GM12875 (cell line): ENCODE results near the gene TMCO2.

Source experiments
- H3K4me3 ChIP-seq: one replicate; pipeline ENCODE4 v1.5.1; 2011; ENCODE audit warnings: low read depth, low read length, control low read depth
- TF ChIP-seq, protein P1 (sequence below): IDR thresholded peaks from 2 replicates; pipeline ENCODE4 v1.5.1; 2011; ENCODE audit warnings: low read depth, mild to moderate bottlenecking, control low read depth, inconsistent platforms, low read length, moderate library complexity, borderline replicate concordance; ENCODE audit not compliant: insufficient read depth

The TMCO2 gene

DNA sequence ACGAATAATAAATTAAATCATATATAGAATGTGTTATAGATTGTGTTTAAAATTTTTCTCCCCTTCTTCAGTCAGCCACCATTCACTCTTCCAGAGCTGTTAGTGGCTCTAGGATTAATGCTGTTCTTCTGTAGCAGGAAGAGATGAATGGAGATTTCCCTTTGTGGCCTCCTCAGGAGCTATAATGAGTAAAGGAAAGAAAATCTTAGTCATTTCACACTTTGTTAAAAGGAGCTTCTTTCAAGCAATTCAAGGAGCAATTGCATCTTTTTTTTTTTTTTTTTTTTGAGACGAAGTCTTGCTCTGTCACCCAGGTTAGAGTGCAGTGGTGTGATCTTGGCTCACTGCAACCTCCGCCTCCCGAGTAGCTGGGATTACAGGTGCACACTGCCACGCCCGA, 23.7 kb upstream of the TMCO2 start:
- TF ChIP-seq, protein P1, sequence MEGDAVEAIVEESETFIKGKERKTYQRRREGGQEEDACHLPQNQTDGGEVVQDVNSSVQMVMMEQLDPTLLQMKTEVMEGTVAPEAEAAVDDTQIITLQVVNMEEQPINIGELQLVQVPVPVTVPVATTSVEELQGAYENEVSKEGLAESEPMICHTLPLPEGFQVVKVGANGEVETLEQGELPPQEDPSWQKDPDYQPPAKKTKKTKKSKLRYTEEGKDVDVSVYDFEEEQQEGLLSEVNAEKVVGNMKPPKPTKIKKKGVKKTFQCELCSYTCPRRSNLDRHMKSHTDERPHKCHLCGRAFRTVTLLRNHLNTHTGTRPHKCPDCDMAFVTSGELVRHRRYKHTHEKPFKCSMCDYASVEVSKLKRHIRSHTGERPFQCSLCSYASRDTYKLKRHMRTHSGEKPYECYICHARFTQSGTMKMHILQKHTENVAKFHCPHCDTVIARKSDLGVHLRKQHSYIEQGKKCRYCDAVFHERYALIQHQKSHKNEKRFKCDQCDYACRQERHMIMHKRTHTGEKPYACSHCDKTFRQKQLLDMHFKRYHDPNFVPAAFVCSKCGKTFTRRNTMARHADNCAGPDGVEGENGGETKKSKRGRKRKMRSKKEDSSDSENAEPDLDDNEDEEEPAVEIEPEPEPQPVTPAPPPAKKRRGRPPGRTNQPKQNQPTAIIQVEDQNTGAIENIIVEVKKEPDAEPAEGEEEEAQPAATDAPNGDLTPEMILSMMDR, result no peak
- no peak overlapping the region for H3K4me3 ChIP-seq

DNA sequence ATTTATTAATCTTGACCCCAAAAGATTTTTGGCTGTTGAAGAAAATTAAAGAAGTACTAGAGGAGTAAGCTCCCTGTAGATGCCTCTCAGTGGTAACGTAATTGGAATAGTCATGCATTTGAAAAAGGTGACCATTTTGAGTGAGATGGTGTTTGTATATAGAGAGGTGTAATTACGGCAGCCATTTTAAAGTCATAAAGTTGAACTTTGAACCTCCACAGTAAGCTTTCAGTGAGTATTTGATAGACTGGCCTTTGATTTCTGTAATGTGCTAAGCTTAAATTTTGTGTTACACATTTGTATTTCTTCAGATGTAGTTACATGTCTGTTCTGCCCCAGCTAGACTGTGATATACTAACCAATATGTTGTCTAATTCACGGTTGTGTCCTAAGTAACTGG, 21.5 kb upstream of the TMCO2 start:
- TF ChIP-seq, protein P1, result no peak
- H3K4me3 ChIP-seq, result no peak overlapping the region

DNA sequence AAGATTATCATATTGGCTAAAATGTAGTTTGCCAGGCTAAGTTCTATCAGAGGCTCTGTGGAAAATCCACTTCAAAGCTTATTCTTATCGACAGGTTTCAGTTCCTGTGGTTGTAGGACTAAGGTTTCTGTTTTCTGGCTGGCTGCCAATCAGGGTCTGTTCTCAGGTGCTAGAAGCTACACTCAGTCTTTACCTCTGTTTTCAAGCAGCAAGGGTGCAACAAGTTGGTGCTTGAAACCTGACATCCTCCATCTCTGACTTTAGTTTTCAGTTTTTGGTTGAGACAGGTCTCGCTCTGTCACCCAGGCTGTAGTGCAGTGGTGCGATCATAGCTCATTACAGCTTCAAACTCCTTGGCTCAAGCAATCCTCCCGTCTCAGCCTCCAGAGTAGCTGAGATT, 15.3 kb upstream of the TMCO2 start:
- TF ChIP-seq, protein P1, result no peak

DNA sequence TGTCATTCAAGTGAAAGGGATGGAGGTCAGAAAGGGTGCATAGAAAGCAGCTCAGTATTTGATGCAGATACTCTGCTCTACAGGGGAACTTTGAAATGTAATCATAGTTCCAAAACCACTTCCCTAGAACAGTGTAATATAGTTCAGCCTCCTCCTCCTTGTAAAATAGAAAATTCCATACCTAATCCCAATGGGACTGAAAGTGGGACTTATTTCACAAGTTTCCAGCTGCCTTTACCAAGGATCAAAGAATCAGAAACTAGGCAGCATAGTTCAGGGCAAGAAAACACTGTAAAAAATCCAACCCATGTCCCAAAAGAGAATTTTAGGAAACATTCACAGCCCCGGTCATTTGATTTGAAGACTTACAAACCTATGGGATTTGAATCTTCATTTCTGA, 8.1 kb upstream of the TMCO2 start:
- TF ChIP-seq, protein P1, result no peak
- no peak overlapping the region for H3K4me3 ChIP-seq

More for the DNA sequence above, 15.3 kb upstream of the TMCO2 start:
- H3K4me3 ChIP-seq, result no peak overlapping the region

DNA sequence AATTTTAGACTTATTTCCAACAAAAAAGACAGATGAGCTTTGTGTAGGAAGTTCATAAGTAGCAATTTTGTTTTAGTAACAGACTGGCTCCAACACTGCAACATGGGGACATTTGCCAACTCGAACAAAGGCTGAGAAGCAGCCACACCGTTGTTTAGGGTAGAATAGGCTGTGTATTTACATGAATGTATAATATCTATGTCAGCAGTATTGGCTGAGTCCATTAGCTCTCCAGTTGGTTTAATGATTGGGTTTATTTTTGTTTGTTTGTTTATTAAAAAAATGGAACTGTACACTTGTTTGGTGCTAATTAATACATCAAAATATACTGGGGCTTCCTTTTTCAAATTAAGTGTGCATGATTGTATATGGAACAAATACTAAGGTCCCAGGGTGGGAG, 7.3 kb upstream of the TMCO2 start:
- TF ChIP-seq, protein P1, result no peak
- no peak overlapping the region for H3K4me3 ChIP-seq

DNA sequence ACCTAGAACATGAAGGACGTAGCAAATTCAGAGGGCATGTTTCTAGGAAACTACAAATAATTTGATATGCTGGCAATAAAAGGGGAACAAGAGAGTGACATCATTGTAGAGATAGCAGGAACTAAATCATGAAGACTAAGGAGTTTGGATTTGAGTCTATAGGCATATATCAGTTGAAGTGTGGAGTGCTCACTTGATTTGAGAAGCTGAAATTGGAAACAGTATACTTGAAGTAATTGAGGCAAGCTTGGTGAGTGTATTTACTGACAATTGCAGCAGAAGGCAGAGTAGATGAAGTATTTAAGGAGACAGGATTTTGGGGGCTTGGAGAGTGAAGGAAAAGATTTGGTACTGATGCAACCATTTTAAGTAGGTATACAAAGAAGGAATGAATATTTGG, 6.4 kb upstream of the TMCO2 start:
- TF ChIP-seq, protein P1, result no peak
- H3K4me3 ChIP-seq, result no peak overlapping the region

DNA sequence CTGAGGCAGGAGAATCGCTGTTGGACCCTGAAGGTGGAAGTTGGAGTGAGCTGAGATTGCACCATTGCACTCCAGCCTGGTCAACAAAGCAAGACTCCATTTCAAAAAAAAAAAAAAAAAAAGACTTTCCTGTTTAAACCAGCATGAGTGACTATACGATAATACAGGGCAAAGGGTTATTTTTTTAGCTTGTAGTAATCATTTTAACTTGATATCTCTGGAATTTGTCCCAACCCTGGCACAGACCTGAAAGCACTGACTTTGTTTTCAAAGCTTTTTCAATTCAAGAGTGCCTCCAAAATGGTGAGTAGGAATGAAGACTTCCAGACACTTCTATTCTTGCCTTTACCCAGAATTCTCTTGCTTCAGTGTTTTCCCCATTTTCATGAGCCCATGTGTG, 4.4 kb upstream of the TMCO2 start:
- no peak overlapping the region for H3K4me3 ChIP-seq
- TF ChIP-seq, protein P1, result no peak
